HG03135 (cell line): ENCODE results near the gene APC.

ENCODE experiments used
- ATAC-seq: cut with Tn5 transposase; IDR thresholded peaks from one replicate; pipeline ENCODE4 v1.9.1; 2021; ENCODE audit warnings: mild to moderate bottlenecking, moderate library complexity; ENCODE audit not compliant: unreplicated experiment

The APC gene

GRCh38 chr5:112776301-112776856, 38.7 kb downstream of the APC start:
- no peak for ATAC-seq

DNA sequence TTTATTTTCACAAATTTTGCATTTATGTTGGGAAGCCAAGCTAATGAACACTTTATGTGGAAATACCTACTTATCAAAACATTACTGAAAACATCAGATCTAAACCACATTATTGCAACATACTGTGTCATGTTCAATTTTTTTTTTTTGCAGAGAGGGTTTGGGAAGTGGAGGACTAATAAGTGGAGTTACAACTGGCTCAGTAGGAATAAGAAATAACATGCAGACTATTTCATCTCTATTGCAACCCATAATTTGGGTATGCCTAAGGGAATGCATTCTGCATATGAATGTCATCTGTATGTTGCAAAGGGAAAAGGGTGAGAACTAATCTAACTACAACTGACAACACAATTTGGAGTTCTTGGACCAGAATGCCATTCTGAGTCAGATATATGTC, 41.8 kb downstream of the APC start:
- no peak for ATAC-seq

- no peak for ATAC-seq
Measured at GRCh38 chr5:112784726-112785125, 47.0 kb downstream of the APC start.

GRCh38 chr5:112787261-112787660, 49.6 kb downstream of the APC start:
- ATAC-seq = no peak

DNA sequence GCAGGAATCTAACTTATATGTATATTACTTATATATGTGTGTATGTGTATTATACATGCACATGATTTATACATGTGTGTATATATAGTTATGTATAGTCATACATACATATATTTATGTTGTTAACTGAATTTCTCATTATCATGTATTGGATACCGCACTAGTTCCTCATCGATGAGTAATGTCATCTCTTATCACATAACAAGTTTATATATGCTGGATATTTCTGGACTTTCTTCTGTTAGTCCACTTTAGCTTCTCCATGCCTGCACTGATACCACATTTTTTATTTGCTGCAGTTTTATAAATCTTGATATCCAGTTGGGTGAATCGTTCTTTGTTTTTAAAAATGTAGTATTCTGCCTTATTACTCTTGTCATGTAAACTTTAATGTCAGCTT, 50.2 kb downstream of the APC start:
- ATAC-seq = no peak

GRCh38 chr5:112793201-112793600, 55.5 kb downstream of the APC start:
- no peak for ATAC-seq

- ATAC-seq = no peak
Measured at GRCh38 chr5:112794410-112794809, 56.7 kb downstream of the APC start.

DNA sequence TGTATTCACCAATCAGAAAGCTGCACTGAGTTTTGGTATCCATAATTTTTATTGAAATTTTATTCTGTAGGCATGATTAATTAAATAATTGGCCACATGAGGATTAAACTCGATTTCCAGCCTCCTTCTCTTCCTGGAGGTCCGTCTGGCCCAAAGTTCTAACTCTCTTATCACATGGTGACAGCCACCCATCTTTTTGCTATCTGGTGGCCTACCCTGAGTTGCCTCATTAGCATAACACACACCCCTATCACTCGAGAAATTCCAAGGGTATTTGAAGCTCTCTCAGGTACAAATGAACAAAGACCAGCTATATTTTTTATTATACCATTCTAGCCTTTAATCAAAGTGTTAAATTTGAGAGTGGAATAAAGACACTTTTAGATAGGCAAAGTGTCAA, 57.7 kb downstream of the APC start:
- no peak for ATAC-seq

DNA sequence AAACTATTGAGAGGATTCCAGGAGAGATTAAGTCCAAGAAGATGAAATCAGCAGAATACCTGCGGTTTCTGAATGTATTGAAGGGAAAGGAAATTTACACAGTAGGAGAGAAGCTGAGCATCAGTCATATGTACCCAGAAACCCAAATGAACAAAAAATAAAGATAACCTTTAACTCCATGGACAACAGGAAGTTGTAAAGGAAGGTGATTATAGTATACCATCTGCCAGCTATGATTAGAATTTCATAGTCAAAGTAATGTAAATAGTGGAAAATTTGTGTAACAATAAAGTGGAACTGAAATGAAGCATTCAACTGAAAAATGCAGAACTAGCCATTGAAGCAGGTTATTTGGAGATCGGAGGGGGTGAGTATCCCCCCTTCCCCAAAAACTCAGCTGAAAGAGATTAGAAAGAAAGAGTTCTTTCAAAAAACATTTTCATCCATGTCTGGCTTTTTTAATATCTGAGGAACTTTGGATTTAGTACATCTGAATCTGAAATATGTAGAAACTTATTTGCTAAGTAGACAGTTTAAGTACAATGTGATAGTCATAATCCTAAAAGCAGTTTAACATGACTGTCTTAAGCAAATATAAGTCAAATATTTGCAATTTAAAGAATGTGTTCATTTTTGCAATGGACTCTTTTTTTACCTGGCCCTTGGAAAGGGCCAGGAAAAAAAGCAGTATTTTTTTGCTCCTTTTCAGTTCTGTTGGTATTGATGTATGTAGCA, 58.4 kb downstream of the APC start:
- ATAC-seq = no peak

GRCh38 chr5:112799661-112800060, 62.0 kb downstream of the APC start:
- ATAC-seq = no peak

DNA sequence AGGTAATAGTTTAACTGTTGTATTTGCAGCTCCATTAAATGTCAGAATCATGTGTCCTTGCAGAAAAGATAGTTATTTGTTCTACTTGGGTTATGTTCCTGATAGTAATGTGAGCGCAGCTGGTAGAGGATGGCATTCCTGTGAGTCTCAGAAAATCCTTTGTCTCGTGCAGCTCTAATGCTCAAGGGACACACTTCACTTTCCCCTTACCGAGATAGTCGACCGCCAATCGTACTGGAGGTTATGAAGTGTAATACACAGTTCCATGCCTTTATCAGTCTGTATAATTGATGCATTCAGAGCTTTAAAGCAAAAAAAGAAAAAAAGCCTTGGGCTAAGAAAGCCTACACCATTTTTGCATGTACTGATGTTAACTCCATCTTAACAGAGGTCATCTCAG, 63.2 kb downstream of the APC start:
- no peak for ATAC-seq

DNA sequence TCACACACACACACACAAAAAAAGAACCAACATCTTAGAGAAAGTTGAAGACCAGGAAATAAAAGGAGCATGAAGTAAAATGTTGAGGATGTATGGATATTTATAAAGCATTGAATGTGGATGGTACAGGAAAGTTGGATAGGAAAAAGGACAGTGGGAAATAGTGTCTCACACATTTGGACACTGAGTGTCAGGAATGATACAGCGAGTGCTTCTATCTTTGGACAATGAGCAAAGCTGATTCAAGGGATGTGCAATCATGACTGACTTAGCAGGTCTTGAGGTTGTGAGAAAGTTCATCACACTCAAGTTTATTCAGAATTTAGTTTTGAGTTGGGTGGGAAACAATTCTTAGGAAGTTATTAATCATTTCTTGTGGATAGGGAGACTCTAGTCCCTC, 73.3 kb downstream of the APC start:
- no peak for ATAC-seq

- no peak for ATAC-seq
Measured at GRCh38 chr5:112812549-112812948, 74.9 kb downstream of the APC start.

DNA sequence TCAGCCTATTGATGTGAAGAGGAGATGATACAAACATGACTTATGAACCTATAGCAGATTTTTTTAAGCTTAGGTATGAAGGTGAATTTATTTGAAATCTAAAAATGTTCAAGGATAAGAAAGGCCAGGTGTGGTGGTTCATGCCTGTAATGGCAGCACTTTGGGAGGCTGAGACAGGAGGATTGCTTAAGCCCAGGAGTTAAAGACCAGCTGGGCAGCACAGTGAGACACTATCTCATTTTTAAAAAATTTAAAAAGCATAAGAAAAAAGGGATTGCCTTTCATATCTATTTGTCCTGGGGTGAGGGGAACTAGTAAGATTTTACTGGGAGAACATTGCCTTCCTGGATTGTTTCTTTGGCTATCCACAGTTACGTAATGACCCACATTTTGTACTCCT, 82.6 kb downstream of the APC start:
- ATAC-seq = no peak

DNA sequence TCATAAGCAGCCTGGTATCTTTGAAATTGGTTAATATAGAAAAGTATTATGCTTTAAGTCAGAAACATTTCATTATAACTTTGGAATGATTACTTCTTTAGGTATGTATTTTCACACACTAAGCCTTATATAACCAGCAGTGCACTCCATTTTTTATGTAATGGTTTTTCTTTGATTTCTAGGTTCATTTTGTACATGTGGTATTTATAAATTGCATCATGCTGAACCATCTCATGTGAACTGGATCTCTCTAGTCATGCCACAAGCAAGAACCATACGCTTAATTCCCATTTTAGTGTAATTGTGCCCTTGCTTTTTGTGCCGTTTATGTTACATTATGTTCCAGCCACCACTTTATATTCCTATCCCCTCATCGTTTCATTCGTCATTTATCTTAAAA, 84.8 kb downstream of the APC start:
- ATAC-seq = no peak

GRCh38 chr5:112823181-112823580, 85.5 kb downstream of the APC start:
- no peak for ATAC-seq

DNA sequence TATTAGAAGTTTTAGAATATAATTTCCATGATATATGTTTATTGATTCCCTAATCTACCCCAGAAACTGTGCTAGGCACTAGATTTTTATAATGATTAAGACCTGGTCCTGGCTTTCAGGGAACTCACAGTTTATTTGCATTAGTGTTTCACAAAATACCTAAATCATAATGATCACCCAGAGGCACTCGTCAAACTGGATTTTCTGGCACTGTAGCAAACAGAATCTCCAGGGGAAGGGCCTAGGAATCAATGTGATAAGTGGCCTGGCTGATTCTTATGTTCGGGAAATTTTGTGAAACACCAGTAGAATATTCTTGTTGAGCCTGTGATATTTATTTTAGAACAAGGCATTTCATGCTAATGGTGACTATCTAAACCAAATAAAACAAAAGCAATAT, 86.0 kb downstream of the APC start:
- ATAC-seq = no peak

DNA sequence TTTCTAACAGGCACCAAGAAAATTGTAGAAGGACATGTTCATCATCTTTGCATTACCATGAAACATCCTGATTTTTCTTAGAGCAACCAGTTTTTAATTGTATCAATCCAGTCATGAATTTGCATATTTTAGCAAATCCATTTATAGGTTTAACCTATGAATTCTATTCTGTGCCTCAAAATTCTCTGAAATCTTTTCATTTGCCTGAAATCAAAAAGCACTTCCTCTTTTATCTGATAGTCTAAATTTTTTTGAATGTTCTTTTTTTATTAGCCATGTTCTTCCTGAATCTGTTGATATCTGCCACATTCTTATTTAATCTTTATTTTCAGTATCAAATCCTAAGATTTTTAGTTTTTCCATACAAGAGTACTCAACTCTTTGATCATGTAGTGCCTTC, 86.5 kb downstream of the APC start:
- ATAC-seq = no peak

DNA sequence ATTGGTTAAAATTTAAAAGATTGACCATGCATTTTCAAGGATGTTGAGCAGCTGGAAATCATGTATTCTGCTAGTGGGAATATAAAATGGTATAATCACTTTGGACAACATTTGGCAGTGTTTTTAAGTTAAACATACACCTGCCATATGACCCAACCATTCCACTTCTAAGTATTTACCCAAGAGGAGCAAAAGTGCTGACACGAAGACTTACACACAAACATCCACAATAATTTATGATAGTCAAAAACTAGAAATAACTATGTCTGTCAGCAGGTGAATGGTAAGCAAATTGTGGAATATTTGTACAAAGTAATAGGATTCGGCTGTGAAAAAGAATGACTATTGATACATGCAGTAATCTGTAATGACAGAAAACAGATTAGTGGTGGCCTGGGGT, 92.7 kb downstream of the APC start:
- ATAC-seq = no peak

- ATAC-seq = no peak
Measured at GRCh38 chr5:112833971-112834370, 96.3 kb downstream of the APC start.

- ATAC-seq = no peak
Measured at GRCh38 chr5:112844489-112844888, 106.8 kb downstream of the APC start.

GRCh38 chr5:112846556-112846955, 108.9 kb downstream of the APC start:
- no peak for ATAC-seq

GRCh38 chr5:112847306-112847705, 109.6 kb downstream of the APC start:
- ATAC-seq = no peak
